HG03558 (cell line): ENCODE measurements around the gene PTCHD1.

ENCODE experiments used
- ATAC-seq: cut with Tn5 transposase; IDR thresholded peaks from one replicate; pipeline ENCODE4 v1.9.1; 2021; ENCODE audit warnings: moderate number of reproducible peaks; ENCODE audit not compliant: unreplicated experiment; ENCODE audit errors: extremely low read depth

The PTCHD1 gene

DNA sequence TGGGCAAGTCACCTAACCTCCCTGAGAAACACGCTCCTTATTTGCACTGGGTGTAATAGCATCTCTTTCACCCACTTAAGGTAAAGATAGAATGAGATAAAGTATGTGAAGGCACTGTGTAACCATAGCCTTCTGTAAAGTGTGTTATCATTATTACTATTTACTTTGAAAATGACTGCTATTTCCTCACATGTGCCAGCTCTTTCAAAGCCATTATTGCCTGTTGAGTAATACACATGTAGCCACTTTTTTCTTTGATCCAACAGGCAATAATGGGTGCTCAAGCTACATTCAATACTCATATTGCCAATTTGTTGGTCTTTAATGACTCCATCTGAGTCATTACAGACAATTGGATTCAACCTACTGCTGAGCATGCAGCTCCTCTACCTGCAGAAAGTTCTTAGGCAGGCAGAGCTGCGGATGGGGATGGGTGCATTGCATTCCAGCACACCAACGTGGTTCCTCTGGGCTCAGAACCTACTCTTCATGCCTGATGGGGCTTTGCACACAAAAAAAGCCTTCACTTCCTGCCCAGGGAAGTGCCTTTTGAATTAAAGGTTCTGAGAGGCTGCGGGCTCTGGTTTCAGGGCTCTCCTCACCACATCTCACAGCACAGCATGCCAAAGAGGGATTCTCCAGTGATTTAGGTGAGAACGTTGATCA is 9.7 kb downstream of the PTCHD1 start:
- no peak for ATAC-seq

DNA sequence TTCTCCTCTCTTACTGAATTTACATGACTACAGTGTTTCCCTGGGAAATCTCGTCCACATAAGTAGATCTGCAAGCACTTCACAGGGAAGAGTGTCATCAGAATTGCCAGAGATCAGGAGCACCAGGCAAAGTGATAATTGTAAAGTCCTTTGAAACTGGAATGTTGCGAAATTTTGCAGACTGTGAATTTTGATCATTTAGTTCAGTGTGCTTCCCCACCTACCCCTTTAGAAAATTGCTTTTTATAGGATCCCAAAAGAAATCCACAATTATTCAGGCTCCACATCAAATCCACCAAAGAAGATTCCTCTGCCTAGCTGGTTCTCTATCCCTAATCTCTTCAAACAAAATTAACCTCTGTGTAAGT is 10.2 kb downstream of the PTCHD1 start:
- ATAC-seq: no peak

DNA sequence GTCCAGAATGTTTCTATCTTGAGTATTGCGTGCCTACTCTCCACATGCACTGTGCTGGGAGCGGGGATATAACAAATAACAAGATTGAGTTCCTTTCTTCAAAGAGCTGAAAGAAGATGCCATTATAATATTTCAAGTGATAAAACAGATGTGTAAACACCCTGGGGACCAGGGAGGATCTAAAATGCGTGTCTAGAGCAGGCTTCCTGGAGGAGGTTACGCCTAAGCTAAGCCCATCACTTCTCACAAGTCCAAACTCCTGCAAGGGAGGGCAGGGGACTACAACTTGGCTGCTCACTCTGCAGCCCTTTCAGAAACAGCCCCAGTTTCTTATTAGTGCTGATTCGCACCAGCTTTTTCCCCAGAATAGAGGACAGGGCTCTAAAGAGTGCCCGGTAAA is 21.5 kb downstream of the PTCHD1 start:
- ATAC-seq: no peak

DNA sequence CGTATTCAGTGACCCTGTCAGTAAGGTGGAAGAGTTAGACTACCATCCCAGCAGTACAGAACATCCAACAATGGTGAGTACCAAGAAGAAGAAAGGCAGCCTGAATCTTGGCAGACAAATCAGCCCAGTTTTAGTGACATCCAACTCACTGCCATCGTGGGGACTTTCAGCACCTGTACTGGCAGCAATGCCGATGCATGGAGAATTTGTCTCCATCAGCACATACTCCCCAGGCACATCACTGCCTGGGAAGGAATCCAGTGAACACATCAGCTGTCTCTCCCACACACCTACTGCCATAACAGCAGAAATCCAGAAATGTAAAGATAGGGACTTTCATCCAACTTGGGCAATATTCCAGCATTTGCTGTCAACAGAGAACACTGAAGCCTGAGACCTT is 29.8 kb downstream of the PTCHD1 start:
- no peak for ATAC-seq

DNA sequence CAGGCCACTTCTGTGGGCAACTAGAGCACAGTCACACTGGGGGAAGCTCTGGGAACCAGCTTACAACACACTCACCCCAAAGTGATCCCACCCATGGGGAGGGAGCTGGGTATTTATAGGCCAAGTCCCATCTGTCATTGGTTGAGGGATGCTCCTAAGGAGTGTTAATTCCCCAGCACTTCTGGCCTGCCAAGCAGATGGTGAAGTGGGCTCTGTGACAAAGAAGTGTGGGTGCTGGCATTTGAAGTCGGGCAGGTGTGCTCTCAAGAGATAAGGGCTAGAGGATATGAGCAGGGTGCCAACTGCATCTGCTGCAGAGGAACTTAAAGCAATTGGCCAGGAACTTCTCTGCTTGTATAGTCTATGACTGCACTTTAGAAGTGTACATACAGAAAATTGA is 30.9 kb downstream of the PTCHD1 start:
- no peak for ATAC-seq

DNA sequence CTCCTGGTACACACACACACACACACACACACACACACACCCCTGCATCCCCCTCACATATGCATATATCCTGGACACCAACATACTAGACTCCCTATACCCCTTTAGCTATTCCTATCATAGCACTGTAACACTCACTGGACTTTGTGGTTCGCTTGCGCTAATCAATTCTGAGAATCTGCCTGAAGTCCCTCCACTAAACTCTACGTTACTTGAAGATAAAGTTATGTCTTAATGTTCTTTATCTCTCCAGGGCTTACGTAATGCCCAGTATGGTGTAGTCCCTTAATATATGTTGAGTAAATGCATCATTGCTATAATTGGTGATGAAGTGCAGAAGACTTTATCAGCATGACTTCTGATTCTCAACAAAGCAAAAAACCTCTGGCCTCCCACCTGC is 32.3 kb downstream of the PTCHD1 start:
- ATAC-seq: no peak

DNA sequence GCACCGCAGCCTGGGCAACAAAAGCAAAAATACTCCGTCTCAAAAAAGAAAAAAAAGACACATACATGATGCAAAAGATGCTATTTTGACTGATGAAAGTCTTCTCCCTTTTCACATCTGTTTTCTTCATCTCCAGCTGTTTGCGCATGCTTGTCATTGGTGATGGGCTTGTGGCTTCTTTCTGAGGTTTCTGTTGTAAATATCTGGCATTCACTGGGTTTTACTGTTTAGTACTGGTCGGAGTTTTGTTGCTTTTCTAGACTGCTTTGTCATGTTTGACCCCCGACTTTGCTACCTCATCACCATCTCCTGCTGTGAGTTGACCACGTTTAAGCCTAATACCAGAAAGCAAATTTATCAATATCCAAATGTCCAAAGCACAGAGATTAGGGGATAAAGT is 34.4 kb downstream of the PTCHD1 start:
- ATAC-seq: no peak

DNA sequence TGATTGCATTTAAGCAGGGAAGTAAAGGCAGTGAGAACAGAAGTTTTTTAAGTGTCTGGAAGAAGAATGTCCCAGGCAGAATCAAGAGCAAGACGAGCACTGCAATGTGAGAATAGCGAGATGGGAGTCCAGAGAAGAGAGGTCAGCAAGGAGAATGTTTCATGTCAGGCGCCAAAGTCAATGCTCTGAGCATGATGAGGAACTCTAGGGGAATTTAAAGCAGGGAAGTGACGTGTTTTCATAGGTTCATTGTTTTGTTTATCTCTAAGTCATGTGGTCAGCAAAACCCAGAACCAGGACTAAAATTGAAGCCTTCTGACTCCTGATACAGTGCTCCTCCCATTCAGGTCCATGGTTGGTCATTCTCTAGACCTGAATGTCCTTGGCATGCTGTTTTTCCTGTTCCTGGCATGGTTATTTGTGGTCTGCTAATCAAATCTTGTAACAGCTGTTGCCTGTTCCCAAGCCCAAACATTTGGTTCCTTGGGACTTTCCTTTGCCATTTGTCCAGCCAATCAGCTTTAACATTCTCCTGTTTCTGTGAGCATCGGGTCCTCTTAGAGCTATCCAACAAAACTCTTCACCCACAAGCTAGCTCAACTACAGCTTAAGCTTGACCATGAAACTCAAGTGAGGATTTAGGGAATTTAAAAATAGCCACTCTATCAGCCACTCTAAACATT is 37.7 kb downstream of the PTCHD1 start:
- ATAC-seq: no peak

DNA sequence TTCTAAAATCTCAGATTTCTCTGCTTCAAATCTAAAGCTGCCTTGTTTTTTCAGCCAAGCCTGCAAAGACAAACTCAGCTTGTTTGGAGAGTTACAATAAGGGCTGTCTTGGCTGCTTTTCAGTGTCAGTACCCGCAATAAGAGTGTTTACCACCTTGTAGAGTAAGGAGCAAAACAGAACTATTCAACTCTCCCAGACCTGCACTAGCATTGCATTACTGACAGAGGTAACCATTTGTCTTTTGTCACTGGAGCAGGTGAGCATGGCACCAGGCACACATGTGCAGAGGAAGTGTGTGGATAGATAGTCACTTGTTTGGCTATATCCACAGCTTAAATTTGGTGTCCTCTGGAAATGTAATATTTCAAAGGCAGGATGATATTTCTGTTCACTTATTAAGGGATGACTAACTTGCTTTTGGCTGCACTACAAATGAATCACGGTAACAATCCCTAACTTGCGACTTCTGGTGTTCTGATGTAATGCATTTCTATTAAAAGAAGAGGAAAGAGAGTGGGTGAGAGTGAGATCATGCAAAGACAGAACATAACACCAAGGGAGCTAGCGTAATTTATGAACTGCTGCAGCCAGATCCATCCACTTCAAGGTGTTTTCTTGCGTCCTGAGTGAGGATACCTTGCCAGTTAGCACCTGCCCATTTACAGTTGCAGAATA is 38.6 kb downstream of the PTCHD1 start:
- ATAC-seq: no peak

DNA sequence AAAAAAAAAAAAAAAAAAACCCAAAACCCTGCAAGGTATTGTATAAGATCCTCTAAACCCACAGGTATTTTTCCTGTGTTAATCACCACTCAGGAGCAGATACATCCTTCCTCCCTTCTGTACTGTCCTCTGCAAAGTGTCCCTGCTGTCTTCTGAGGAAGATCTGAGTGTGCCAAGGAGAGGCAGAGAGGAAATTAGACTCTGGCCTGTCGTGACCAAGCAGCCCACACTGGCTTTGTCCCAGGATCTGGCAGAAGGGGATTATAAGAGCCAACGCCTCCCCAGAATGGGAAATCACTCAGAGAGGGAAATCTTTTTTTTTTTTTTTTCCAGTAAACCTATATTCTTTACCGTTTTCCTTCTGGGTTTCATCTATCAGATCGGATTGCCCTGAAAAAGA is 39.6 kb downstream of the PTCHD1 start:
- ATAC-seq: no peak

DNA sequence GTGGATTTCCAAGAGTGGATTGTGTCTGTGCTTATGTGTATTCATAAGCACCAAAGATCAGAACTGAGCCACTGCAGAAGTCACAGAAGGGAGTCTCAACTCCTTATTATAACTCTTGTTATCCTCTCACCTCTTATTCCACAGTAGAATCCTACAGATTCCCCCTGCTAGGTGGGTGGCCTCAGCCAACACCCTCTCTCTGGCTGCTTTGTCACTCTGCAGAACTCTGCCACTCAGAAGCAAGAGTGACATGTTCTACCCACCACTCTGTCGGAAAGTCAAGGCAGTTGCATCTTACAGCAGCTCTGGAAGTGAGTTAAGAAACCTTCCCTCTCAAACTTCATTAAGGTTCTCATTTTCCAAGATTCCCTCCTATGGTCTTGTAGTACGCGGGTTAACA is 41.9 kb downstream of the PTCHD1 start:
- no peak for ATAC-seq

DNA sequence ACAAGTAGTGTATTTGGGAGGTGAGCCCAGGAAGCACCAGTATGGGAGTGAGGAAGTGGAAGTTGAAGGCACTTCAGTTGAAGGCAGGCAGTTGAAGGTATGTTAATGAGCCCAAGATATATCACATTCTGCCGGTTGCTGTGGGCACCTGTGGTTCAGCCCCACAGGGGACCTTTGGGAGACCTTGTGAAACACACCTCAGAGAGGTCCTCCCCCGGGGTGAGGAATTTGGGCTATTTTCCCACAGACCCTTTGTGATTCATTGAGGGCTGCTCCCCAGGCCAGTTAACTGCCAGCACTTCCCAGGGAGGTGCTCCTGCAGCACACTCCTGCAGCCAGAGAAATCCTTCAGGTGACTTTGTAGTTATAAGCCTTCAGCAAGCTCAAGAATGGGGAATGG is 45.9 kb downstream of the PTCHD1 start:
- no peak for ATAC-seq

DNA sequence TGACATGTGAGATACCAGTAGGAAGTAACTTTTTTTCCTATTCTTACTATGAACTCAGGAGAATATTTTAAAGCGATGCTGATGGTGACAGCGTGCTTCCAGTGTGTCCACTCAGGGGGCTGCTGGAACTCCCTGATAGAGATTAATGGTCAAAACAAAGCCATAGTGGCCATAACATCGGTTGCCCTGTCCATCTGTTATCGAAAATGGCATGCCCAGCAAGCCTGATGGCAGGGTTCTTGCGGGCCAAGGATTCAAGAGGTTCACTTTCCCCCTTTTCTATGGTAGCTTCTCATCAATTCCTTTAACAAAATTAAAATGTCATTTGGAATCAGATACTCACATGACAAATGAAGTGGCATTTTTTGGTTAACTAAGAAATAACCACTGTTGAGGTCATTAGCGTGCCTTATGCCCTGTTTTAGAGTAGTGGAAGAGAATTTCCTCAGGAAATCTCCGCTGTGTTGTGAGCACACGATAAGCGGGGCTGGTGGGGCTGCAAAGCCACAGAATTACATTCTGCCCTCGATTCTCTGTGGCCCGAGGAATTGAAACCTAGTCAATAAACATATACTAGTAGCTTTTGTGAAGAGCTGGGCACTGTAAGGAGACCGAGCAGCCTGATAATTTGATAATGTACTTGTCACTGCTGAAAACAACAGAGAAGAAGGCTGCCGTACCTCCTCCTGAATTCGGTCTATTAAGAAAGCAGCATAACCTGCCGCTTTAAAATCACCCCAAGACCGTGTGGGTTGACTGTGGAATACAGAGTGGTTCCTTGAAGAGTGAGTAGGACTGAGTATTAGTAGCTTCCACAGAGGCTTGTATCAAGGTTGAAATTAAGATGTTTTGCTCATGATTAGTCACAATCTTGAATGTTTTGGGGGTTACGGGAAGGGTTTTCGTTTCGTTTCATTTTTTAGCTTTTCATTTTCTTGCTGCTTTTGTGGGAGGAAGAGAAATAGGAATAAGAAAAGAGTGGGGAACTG is 46.7 kb downstream of the PTCHD1 start:
- no peak for ATAC-seq

DNA sequence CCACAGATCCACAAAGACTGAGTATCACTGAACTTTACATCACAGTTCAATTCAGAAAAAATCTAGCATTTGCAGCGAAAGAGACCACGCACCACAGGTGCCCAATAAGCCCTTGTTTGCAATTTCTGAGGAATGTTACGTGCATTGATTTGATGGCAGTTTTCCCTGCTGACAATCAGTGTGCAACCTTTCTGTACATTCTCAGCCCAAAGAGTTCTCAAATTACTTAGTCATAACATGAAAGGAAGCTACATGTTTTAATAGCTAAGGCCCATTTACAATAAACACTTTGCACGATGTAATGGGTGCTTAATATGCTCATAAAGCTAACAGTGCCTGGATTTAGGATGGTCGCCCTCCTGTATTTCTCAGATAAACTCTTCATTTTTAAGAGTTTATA is 47.9 kb downstream of the PTCHD1 start:
- ATAC-seq: no peak

DNA sequence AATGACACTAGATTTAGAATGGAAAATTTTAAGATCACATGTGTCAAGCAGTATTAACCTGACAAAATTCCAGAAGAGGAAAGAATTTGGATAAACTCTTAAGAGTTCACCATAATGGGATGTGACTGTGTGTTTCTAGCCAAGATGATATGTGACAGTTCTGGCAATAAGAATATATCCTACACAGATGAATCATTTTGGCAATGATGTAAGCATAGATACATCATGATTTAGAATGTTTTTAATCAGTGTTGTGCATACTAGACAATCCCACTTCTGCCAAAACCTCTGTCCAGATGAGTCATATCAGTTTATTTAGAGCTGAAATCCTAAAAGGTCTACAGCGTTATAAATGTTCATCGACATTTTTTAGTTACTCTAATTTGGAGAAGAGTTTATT is 48.8 kb downstream of the PTCHD1 start:
- ATAC-seq: no peak

DNA sequence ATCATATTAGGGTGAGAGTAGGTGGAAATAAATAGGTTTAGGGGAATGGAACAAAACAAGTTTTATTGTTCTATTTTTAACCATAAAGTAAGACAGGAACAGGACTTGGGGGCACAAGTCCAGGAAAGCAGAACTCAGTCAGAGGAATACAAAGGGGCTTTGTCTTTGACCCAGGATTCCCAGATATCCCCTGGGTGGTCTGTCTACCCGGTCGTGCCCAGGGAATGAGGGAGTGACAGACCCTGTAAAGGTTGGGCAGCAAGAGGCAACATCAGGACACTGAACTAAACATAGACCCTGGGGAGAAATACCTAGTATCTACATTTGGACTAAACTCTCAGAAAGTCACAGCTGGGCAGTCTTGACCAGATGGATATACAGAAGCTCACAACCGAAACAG is 50.6 kb downstream of the PTCHD1 start:
- ATAC-seq: no peak

DNA sequence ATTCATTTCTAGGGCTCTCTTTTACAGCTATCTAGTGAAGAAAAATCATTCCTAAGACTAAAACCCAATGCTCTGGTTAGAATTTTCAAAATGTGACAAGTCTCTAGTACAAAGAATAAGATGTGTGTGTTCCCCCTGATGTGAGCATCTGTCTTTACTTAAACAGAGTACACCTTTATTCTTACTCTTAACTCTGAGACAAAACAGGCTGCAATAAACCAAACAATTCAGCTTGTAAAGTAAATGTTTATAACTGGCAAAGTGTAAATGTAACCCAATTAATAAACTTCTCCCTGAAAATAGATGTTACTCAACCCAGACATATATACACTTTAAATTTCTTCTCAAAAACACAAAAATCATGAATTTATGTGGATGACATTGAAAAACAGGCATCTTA is 51.6 kb downstream of the PTCHD1 start:
- ATAC-seq: no peak

DNA sequence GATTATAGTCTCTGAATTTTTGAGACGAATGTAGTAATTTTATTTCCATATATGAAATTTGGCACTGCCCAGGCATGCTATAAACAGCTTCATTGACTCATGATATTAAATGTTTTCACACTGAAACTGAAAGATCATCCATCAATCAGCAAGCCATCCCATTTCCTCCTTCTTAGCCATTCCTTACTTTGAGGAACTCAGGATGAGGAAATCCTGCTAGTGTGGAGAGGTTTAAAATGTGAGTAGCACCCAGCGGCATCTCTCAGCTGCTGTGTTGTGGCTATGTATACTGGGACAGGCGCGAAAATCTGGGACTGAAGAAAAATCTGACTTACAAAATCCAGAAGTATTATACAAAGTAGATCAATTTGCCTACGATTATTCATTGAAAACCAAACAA is 52.1 kb downstream of the PTCHD1 start:
- ATAC-seq: no peak

DNA sequence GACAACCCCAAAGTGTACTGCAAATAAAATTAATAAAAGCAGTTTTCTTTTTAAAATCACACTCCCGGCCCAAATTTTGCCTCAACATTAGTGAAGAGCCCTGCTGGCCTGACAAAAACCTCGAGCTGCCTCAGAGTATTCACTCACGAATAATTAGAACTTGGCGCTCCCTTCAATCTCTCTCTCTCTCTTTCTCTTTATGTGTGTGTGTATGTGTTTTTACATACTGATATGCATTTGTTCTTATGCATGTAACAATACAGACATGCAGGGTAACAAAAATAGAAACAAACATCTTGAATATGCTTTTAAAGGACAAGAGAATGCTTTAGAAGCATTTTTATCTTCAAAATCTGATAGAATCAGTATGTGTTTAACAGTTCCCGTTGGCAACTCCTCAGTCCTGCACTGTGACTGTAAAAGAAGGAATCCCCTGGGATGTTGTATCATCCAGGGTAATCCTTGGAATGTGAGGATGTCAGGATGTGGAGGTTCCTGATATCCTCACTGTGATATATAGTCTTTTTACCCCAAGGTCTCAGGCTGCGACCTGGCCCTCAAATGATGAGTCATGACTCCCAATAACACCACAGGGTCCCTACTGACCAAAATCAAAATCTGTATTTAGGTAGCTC is 53.0 kb downstream of the PTCHD1 start:
- no peak for ATAC-seq

DNA sequence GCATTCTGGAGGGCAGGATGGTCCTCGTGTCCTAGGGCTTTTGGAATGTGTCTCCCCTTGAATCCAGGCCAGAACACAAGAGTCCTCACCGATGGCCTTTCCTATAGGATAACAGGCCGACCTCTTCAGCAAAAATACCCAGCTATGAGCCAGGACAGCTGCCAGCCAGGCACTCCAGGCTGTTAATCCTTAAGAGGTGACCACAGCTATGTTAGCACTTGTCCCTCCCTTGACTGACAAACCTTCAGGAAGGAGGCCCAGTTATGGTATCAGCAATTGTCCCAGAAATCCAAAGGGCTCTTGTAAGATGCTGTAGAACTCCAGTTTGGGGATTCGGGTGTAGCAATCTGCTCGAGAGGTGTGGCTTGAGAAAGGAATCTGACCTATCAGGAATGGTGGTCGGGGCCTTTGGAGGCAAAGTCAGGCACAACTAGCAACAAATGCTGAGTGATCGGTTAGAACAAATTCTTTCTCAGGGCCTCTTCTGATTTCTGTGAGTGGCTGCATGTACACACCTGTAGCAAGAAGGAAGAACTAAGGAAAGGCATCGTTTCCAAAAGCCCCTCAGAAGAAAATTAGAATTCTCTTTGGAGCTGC is 54.6 kb downstream of the PTCHD1 start:
- no peak for ATAC-seq
